Measurements from ENCODE around the gene EYS. TPM values are rescaled to one million over a fixed set of nuclear protein-coding genes. Genes with fewer than 3 reads are reported as not detected.
A peak's percentile ranks its signal among the peaks of the same experiment; 100 is the strongest.

EYS gene
- total and polyA plus RNA-seq, 8 donors, result 0.55 to 0.58 TPM; not detected in 6

GRCh38 chr6:64996301-64996700 is 710.7 kb downstream of the EYS start:
- no peak overlapping the region for H3K4me3 ChIP-seq
- no peaks in the 10 kb centered on the region for H3K4me1 ChIP-seq
- WGBS, 5 donors, result 83 to 93% (median 87%) methylated on average over 4 of the region's 4 CpGs
- DNase-seq, result no peak
- no peaks in the 10 kb centered on the region for H3K9me3 ChIP-seq
- intact Hi-C loops (cut with DNase I; ENCODE audit: low total_unique reads), result no loop called here
- no peak overlapping the region for H3K27ac ChIP-seq
- H3K27me3 ChIP-seq, result no peaks in the 10 kb centered on the region
- TF ChIP-seq CTCF (IDR thresholded peaks at IDR 0.05) (no peak), POLR2AphosphoS5 (IDR thresholded peaks at IDR 0.05) (no peak), EP300 (IDR thresholded peaks at IDR 0.05) (no peak), POLR2A (IDR thresholded peaks at IDR 0.05) (no peak)
- H3K36me3 ChIP-seq, result no peaks in the 10 kb centered on the region

GRCh38 chr6:64990652-64991304 is 716.2 kb downstream of the EYS start:
- Histone ChIP-seq H3K27ac (no peak overlapping the region), H3K4me3 (no peak overlapping the region), H3K36me3 (no peaks in the 10 kb centered on the region), H3K9me3 (no peaks in the 10 kb centered on the region), H3K4me1 (no peaks in the 10 kb centered on the region), H3K27me3 (no peaks in the 10 kb centered on the region)
- DNase-seq, result peak in 1 of 2 donors; percentile 8
- intact Hi-C loops (cut with DNase I; ENCODE audit: low total_unique reads), result no loop called here
- TF ChIP-seq POLR2AphosphoS5 (IDR thresholded peaks at IDR 0.05), result no peak
- no peak for TF ChIP-seq CTCF (IDR thresholded peaks at IDR 0.05)
- TF ChIP-seq POLR2A (IDR thresholded peaks at IDR 0.05), result no peak
- TF ChIP-seq EP300 (IDR thresholded peaks at IDR 0.05), result no peak

GRCh38 chr6:64988148-64988547 is 718.9 kb downstream of the EYS start:
- intact Hi-C loops (cut with DNase I; ENCODE audit: low total_unique reads), result no loop called here
- TF ChIP-seq POLR2AphosphoS5 (IDR thresholded peaks at IDR 0.05) (no peak), CTCF (IDR thresholded peaks at IDR 0.05) (no peak), EP300 (IDR thresholded peaks at IDR 0.05) (no peak), POLR2A (IDR thresholded peaks at IDR 0.05) (no peak)
- Histone ChIP-seq H3K27me3 (no peaks in the 10 kb centered on the region), H3K27ac (no peak overlapping the region), H3K36me3 (no peaks in the 10 kb centered on the region), H3K4me3 (no peak overlapping the region), H3K9me3 (no peaks in the 10 kb centered on the region), H3K4me1 (no peaks in the 10 kb centered on the region)
- DNase-seq, result no peak
- WGBS, 5 donors, result 22 to 60% (median 31%) methylated on average over 2 of the region's 2 CpGs

- H3K4me1 ChIP-seq, result no peaks in the 10 kb centered on the region
- no peak overlapping the region for H3K4me3 ChIP-seq
- H3K36me3 ChIP-seq, result no peaks in the 10 kb centered on the region
- 69 to 81% (median 72%) methylated on average over 4 of the region's 4 CpGs for WGBS, 5 donors
- intact Hi-C loops (cut with DNase I; ENCODE audit: low total_unique reads), result no loop called here
- no peaks in the 10 kb centered on the region for H3K27me3 ChIP-seq
- no peaks in the 10 kb centered on the region for H3K9me3 ChIP-seq
- no peak for DNase-seq
- no peak overlapping the region for H3K27ac ChIP-seq
- TF ChIP-seq POLR2A (IDR thresholded peaks at IDR 0.05), result no peak
- no peak for TF ChIP-seq CTCF (IDR thresholded peaks at IDR 0.05)
- no peak for TF ChIP-seq EP300 (IDR thresholded peaks at IDR 0.05)
- TF ChIP-seq POLR2AphosphoS5 (IDR thresholded peaks at IDR 0.05), result no peak
These were observed 720.0 kb downstream of the EYS start for GRCh38 chr6:64987066-64987465.

Data from stomach (tissue), 9 donors.